Measurements from ENCODE around the gene CNIH2.

CNIH2 gene

DNA sequence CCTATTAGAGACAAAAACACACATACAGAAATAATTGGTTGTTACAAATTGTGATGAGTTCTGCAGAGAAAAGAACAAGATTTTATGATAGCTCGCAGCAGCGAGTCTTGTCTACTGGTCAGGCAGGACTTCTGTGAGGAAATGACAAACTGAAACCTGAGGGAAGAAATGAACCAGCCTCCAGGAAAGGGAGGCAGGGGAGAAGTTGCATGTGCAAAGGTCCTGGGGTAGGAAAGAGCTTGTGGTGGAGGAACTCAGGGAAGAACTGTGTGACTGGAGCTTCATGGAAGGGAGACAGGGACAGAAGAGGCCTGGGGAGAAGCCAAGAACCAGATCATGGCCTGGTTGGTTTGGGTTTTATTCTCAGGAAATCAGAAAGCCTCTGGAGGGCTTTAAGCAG lies 18.8 kb upstream of the CNIH2 start:
- no peak for DNase-seq (ENCODE audit: low spot score)
- FAIRE-seq, result no peak

GRCh38 chr11:66259956-66260355 lies 18.0 kb upstream of the CNIH2 start:
- FAIRE-seq (no peak), DNase-seq (ENCODE audit: low spot score) (no peak)

DNA sequence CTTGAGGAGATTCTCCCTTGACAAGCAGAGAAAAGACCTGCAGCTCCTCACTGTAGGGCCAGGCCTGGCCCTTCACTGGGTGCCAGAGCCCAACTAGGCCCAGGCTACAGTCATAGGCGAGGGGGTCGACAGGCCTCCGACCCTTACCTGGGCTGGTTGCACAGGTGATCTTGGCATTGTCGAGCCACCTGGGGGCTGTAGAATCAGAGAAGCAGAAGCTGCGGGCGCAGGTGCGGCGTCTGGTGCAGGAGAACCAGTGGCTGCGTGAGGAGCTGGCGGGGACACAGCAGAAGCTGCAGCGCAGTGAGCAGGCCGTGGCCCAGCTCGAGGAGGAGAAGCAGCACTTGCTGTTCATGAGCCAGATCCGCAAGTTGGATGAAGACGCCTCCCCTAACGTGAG lies 16.4 kb upstream of the CNIH2 start:
- FAIRE-seq (no peak), DNase-seq (ENCODE audit: low spot score) (no peak)

- DNase-seq (ENCODE audit: low spot score) (no peak), FAIRE-seq (no peak)
Observed at GRCh38 chr11:66262191-66262590, 15.8 kb upstream of the CNIH2 start.

DNA sequence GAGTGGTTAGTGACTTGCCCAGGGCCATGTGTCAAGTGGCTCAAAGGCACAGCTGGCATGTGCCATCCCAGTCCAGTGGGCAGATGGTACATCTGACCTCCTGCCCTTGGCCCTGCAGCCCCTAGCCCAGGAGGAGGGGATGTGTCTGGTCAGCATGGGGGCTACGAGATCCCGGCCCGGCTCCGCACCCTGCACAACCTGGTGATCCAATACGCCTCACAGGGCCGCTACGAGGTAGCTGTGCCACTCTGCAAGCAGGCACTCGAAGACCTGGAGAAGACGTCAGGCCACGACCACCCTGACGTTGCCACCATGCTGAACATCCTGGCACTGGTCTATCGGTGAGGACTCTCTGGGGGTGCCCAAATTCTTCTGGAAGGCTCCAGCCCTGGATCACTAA lies 15.3 kb upstream of the CNIH2 start:
- DNase-seq (ENCODE audit: low spot score) (no peak), FAIRE-seq (no peak)

GRCh38 chr11:66263231-66263630 lies 14.7 kb upstream of the CNIH2 start:
- DNase-seq (ENCODE audit: low spot score), result no peak
- no peak for FAIRE-seq

DNA sequence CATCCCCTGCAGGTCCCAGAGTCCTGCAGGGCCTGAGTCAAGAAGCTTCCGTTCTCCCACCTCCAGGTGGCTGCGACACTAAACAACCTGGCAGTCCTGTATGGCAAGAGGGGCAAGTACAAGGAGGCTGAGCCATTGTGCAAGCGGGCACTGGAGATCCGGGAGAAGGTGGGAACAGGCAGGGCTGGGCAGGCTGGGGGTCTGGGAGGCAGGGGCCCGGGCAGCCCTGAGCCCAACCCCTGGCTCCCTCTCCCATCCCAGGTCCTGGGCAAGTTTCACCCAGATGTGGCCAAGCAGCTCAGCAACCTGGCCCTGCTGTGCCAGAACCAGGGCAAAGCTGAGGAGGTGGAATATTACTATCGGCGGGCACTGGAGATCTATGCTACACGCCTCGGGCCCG lies 14.2 kb upstream of the CNIH2 start:
- FAIRE-seq, result no peak
- no peak for DNase-seq (ENCODE audit: low spot score)

DNA sequence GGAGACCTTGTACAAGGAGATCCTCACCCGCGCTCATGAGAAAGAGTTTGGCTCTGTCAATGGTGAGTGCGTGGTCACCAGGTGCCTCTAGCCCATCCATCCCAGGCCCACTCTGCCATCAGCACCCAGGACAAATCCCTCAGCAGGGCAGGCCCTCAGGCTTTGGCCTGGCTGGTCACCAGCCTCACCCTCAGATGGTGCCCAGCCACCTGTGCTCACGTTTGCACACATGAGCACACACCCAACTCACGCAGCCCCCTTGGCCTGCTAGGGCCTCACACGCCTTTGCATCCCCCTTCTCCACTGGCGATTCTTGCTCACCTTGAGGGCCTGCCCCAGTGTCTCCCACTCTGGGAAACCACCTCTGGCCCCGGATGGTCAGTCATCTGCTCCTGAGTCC lies 13.6 kb upstream of the CNIH2 start:
- FAIRE-seq (peak; percentile 30), DNase-seq (ENCODE audit: low spot score) (no peak)

- no peak for FAIRE-seq
- no peak for DNase-seq (ENCODE audit: low spot score)
Observed at GRCh38 chr11:66264914-66265313, 13.1 kb upstream of the CNIH2 start.

GRCh38 chr11:66265531-66266377 lies 12.2 kb upstream of the CNIH2 start:
- DNase-seq (ENCODE audit: low spot score) (no peak), FAIRE-seq (no peak)

- no peak for FAIRE-seq
- no peak for DNase-seq (ENCODE audit: low spot score)
Observed at GRCh38 chr11:66266378-66267038, 11.5 kb upstream of the CNIH2 start.

DNA sequence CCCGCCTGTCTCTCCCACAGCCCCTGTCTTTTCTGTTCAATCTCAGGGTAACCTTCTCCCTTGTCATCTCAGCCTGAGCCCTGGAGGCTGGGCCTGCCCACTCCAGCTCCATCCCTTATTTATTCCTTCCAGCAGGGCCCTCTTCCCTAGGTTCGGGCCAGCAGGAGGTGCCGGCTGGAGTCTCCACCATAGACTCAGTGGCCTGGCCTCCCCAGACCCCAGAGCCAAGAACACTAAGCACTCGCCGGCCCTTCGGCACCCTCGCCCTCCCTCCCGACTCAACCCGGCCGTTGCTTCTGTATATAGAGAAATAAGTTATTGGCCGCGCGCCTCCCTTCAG lies 11.0 kb upstream of the CNIH2 start:
- no peak for FAIRE-seq
- no peak for DNase-seq (ENCODE audit: low spot score)

- DNase-seq (ENCODE audit: low spot score) (peak; percentile 77), FAIRE-seq (no peak)
Observed at GRCh38 chr11:66267379-66268243, 10.4 kb upstream of the CNIH2 start.

DNA sequence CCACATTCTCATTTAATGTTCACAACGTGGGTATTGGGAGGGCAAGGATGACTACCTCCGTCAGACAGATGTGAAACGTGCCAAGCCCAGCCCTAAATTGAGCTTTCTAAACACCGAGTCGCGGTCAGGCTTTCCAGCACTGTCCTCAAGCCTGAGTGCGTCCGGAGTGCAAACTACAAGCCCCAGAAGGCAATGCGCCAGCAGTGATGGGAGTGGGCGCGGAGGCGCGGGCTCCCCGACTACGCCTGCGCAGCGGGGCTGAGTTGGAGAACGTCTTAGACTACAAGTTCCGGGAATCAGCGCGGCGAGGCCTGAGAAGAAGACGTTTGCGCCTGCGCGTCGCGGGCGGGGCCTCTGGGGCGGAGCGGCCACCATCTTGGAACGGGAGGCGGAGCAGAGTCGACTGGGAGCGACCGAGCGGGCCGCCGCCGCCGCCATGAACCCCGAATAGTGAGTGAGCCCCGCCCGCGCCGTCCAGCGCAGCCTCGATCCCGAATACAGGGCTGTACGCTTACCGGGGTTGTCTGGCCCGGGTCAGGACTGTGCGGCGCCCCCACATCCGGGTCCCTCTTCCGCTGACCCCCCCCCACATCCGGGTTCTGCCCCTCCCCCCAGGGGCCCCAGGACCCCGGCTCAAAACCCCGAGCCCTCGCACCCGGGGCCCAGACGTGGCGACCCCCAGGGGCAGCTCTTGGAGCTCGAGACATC lies 9.6 kb upstream of the CNIH2 start, which contains the start of gene RAB1B:
TSS of gene RAB1B (plus strand) at position 396 of the 708 bp plus-strand sequence. CDS start at position 437, 41 bp downstream.
- FAIRE-seq (peak; percentile 85), DNase-seq (ENCODE audit: low spot score) (peak; percentile 99)

DNA sequence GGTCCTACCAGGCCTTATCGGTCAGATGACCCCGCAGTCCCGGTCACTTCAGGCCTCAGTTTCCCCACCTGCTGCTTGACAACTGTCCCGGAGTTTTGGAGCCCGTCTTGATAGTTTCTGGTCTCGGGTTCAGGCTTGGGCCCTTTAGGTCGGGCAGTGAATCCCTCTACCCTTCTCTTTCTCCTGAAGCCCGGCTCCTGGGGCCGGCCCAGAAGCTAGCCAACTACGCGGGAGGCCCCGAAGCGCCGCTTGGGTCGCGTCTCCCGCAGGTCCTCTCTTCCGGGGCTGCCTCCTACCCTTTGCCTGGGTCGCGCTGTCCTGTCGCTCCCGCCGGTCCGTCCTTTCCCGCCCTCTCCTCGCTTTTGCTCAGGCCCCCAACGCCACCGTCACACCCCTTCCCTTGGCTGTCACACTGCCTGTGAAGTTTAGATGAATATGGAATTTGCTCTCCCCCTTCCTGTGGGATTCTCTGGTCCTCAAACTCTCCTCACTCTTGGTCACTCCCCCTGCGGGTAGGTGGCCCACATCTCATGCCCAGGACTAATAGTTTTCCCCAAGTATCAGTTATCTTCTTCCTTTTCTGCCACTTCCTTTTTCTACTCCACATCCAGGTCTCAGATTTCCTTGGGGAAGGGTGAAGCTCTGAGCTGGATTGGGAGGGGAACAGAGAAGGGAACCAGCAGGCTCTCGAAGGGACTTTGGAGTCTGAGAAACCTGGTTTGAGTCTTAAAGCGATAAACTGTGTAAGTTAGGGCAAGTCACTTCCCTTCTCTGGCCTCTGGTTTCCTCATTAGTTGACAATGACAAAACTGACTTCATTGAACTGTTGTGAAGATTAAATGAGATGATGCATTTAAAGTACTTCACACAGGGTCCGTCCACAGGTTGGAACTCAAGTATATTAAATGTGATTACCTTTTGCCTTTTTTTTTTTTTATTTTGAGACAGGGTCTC lies 8.7 kb upstream of the CNIH2 start:
- FAIRE-seq (no peak), DNase-seq (ENCODE audit: low spot score) (peak; percentile 48)

DNA sequence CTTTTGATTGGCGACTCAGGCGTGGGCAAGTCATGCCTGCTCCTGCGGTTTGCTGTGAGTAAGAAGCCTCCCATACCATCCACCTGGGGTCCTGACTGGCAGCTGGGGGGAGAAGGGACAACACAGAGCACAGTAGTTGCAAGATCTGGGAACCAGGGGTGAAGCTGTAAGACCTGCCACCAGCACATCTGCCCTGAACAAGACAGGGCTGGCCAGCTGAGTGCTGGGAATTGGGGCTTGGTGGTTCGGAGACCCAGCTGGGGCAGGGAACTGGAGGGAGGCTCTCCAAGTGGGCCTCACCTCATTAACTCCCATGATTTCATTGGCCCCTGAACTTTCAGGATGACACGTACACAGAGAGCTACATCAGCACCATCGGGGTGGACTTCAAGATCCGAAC lies 6.2 kb upstream of the CNIH2 start:
- FAIRE-seq, result no peak

DNA sequence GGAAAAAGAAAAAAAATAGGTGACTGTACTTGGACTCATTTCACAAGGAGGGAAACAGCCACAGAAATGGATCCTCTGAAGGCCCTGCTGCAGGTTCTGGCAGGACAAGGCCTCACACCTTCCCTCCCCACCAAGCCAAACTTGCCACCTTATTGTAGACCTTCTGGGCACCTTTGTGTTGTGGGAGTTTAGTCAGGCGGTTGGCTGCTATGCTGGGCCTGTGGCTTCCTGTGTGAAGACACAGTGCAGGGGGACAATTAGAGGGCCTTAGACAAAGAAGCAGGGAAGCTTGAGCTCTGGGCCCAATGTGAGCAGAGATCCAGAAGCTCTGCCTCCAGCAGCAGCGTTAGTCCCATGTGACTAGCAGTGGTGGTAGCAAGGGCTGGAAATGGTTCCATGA lies 5.4 kb upstream of the CNIH2 start:
- no peak for FAIRE-seq

More for the DNA sequence above, 6.2 kb upstream of the CNIH2 start:
- no peak for DNase-seq (ENCODE audit: low spot score)

GRCh38 chr11:66274219-66274618 lies 3.8 kb upstream of the CNIH2 start:
- no peak for FAIRE-seq
- DNase-seq (ENCODE audit: low spot score), result no peak

More for the DNA sequence above, 5.4 kb upstream of the CNIH2 start:
- no peak for DNase-seq (ENCODE audit: low spot score)

DNA sequence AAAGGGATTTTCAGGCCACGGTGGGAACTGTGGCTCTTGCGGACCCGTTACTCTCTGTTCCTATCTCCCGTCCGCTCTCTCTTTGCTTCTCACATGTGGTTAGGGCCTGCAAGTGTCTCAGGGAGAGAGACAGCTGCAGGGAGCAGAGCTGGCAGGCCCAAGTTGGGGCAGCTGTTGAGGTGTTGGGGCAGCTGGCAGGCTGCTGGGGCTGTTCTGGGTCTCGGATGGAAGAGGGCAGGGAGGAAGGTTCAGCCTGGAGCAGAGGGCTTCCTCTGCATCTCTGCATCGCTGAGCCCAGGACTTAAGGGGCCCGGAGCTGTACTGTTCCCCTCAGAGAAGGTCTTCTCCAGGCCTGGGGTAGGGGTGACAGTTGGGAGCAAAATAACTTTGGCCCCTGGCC lies 2.6 kb upstream of the CNIH2 start:
- no peak for FAIRE-seq
- DNase-seq (ENCODE audit: low spot score), result no peak

GRCh38 chr11:66275984-66276612 lies 1.9 kb upstream of the CNIH2 start:
- FAIRE-seq (no peak), DNase-seq (ENCODE audit: low spot score) (no peak)

Measured in urothelium cell line (cell line).